GM12892 (cell line): Measurements from ENCODE around the gene RRP1.

Source experiments
- POLR2A ChIP-seq: IDR thresholded peaks from 2 replicates; pipeline ENCODE4 v1.6.1; 2011; ENCODE audit warnings: low read depth, low read length, control low read depth
- POLR2AphosphoS5 ChIP-seq: IDR thresholded peaks from 2 replicates; pipeline ENCODE4 v1.6.1; 2011; ENCODE audit warnings: low read depth, low read length, control low read depth
- TAF1 ChIP-seq: IDR thresholded peaks from 2 replicates; pipeline ENCODE4 v1.6.1; 2011; ENCODE audit warnings: low read depth, mild to moderate bottlenecking, control low read depth, low read length, borderline replicate concordance

DNA sequence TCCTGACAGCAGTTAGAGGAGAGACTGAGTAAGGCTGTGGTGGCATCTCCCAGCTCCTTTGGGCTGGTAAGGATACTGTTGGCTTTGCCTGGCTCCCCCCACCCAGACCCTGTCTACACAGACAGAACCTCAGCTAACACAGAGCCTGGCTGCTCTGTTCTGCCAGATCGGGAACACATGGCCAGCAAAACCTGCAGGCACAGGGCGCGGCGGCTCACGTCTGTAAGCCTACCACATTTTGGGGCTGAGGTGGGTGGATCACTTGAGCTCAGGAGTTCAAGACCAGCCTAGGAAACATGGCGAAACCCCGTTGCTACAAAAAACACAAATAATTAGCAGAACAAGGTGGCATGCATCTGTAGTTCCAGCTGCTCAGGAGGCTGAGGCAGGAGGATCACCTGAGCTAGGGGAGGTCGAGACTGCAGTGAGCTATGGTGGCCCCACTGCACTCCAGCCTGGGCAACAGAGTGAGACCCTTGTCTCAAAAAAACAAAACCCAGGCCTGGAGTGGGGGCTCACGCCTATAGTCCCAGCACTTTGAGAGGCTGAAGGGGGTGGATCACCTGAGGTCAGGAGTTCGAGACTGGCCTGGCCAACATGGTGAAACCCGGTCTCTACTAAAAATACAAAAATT lies 19.9 kb upstream of the RRP1 start:
- TF ChIP-seq POLR2A (no peak), POLR2AphosphoS5 (no peak), TAF1 (no peak)
